Amniotic stem cell (primary cell): Measurements from ENCODE around the gene RSU1.
A peak's percentile ranks its signal among the peaks of the same experiment; 100 is the strongest.
"Not testable (repeated sequence)": the region's sequence is repeated elsewhere in the genome, so short reads cannot be mapped to it uniquely, and the experiment has no call there.

Source experiments
- DNase-seq: peaks from one replicate; lab custom pipeline; 2025; lab: John Stamatoyannopoulos, UW

Gene RSU1

GRCh38 chr10:16780338-16780880, 36.8 kb downstream of the RSU1 start:
- DNase-seq = no peak

GRCh38 chr10:16779384-16779915, 37.8 kb downstream of the RSU1 start:
- no peak for DNase-seq

GRCh38 chr10:16777473-16778370, 39.5 kb downstream of the RSU1 start:
- DNase-seq = peak; percentile 27

- no peak for DNase-seq
Measured at GRCh38 chr10:16776896-16777295, 40.3 kb downstream of the RSU1 start.

- DNase-seq = no peak
Measured at GRCh38 chr10:16773334-16773733, 43.9 kb downstream of the RSU1 start.

GRCh38 chr10:16770670-16771069, 46.6 kb downstream of the RSU1 start:
- no peak for DNase-seq

GRCh38 chr10:16770141-16770540, 47.1 kb downstream of the RSU1 start:
- DNase-seq = no peak

- DNase-seq = no peak
Measured at GRCh38 chr10:16769331-16769730, 47.9 kb downstream of the RSU1 start.

- no peak for DNase-seq
Measured at GRCh38 chr10:16768702-16769101, 48.5 kb downstream of the RSU1 start.

GRCh38 chr10:16765509-16766375, 51.5 kb downstream of the RSU1 start:
- no peak for DNase-seq

GRCh38 chr10:16761300-16761699, 55.9 kb downstream of the RSU1 start:
- no peak for DNase-seq

GRCh38 chr10:16756561-16757221, 60.5 kb downstream of the RSU1 start:
- DNase-seq = no peak

- no peak for DNase-seq
Measured at GRCh38 chr10:16754765-16755164, 62.5 kb downstream of the RSU1 start.

GRCh38 chr10:16752849-16753248, 64.4 kb downstream of the RSU1 start:
- not testable (repeated sequence) for DNase-seq

- DNase-seq = no peak
Measured at GRCh38 chr10:16752099-16752498, 65.1 kb downstream of the RSU1 start.

GRCh38 chr10:16751244-16751643, 66.0 kb downstream of the RSU1 start:
- no peak for DNase-seq

GRCh38 chr10:16750461-16750860, 66.8 kb downstream of the RSU1 start:
- DNase-seq = no peak

- no peak for DNase-seq
Measured at GRCh38 chr10:16748749-16749148, 68.5 kb downstream of the RSU1 start.

- no peak for DNase-seq
Measured at GRCh38 chr10:16746856-16747255, 70.4 kb downstream of the RSU1 start.

- DNase-seq = no peak
Measured at GRCh38 chr10:16745061-16745460, 72.2 kb downstream of the RSU1 start.

- DNase-seq = no peak
Measured at GRCh38 chr10:16742165-16742960, 74.9 kb downstream of the RSU1 start.
